Measurements from ENCODE around the gene AMH.

Gene AMH

DNA sequence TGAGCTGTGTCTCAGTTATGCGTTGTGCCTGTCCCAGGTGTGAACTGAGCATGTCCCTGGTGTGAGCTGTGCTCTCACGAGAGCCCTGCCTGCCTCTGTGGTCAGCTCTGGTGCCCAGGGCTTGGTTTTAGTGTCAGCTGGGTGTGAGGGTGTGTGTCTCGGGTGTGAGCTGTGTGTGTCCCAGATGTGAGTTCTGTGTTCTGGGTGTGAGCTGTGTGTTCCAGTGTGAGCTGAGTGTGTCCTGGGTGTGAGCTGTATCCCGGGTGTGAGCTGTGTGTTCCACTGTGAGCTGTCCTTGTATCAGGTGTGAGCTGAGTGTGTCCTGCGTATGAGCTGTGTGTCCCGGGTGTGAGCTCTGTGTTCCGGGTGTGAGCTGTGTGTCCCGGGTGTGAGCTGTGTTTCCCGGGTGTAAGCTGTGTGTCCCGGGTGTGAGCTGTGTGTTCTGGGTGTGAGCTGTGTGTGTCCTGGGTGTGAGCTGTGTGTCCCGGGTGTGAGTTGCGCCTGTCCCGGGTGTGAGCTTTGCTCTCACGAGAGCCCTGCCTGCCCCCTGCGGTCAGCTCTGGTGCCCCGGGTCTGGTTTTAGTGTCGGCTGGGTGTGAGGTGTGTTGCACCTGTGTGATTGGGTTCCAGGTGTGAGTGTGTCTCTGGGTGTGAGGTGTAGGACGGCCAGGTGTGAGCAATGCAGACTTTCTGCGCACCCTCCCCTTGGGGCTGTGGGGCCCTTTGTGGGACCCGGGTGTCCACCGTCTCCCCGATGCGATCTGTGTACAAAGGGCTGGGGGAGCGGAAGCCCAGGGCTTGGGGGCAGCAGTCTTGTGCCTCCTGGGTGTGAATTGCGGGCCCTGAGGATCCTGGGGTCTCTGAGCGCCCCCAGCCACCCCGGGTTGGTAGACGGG, 39.9 kb downstream of the AMH start:
- no peak overlapping the region for H3K4me3 ChIP-seq (ENCODE audit: control insufficient read depth, low read depth, low read length)
- DNase-seq (ENCODE audit: low read depth) = no peak
- TF ChIP-seq, protein P1, sequence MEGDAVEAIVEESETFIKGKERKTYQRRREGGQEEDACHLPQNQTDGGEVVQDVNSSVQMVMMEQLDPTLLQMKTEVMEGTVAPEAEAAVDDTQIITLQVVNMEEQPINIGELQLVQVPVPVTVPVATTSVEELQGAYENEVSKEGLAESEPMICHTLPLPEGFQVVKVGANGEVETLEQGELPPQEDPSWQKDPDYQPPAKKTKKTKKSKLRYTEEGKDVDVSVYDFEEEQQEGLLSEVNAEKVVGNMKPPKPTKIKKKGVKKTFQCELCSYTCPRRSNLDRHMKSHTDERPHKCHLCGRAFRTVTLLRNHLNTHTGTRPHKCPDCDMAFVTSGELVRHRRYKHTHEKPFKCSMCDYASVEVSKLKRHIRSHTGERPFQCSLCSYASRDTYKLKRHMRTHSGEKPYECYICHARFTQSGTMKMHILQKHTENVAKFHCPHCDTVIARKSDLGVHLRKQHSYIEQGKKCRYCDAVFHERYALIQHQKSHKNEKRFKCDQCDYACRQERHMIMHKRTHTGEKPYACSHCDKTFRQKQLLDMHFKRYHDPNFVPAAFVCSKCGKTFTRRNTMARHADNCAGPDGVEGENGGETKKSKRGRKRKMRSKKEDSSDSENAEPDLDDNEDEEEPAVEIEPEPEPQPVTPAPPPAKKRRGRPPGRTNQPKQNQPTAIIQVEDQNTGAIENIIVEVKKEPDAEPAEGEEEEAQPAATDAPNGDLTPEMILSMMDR (IDR thresholded peaks at IDR 0.05; ENCODE audit: control insufficient read depth, insufficient read depth, low read depth, low read length, missing control alignments) = no peak

- H3K4me3 ChIP-seq (ENCODE audit: control insufficient read depth, low read depth, low read length) = peak overlapping the region; percentile 28
Observed at GRCh38 chr19:2289714-2290435, 40.8 kb downstream of the AMH start.

GRCh38 chr19:2290441-2291184, 41.5 kb downstream of the AMH start:
- no peak overlapping the region for H3K4me3 ChIP-seq (ENCODE audit: control insufficient read depth, low read depth, low read length)
- no peak for DNase-seq (ENCODE audit: low read depth)
- TF ChIP-seq, protein P1 (IDR thresholded peaks at IDR 0.05; ENCODE audit: control insufficient read depth, insufficient read depth, low read depth, low read length, missing control alignments) = no peak

More at GRCh38 chr19:2289714-2290435, 40.8 kb downstream of the AMH start:
- DNase-seq (ENCODE audit: low read depth) = no peak
- TF ChIP-seq, protein P1 (IDR thresholded peaks at IDR 0.05; ENCODE audit: control insufficient read depth, insufficient read depth, low read depth, low read length, missing control alignments) = no peak

DNA sequence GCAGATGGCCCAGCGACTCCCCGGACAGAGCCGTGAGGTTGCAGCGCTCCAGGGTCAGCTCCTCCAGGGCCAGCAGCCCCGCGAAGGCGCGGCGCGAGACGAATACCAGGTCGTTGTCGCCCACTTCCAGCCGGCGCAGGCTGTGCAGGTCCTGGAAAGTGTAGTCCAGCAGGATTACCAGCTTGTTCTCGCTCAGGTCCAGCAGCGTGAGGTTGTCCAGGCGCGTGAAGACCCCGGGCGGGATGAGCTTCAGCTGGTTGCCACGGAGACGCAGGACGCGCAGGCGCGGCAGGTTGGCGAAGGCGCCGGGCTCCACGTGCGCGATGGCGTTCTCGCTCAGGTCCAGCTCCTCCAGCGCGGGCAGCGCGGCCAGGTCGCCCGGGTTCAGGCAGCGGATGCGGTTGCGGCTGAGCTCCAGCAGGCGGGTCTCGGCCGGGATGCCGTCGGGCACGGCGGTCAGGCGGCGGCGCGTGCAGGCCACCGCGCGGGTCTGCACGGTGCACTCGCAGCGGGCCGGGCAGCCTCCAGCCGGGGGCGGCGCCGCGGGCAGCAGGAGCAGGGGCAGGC, 42.1 kb downstream of the AMH start:
- no peak overlapping the region for H3K4me3 ChIP-seq (ENCODE audit: control insufficient read depth, low read depth, low read length)
- DNase-seq (ENCODE audit: low read depth) = no peak
- TF ChIP-seq, protein P1 (IDR thresholded peaks at IDR 0.05; ENCODE audit: control insufficient read depth, insufficient read depth, low read depth, low read length, missing control alignments) = no peak

GRCh38 chr19:2294687-2295335, 45.7 kb downstream of the AMH start:
- TF ChIP-seq, protein P1 (IDR thresholded peaks at IDR 0.05; ENCODE audit: control insufficient read depth, insufficient read depth, low read depth, low read length, missing control alignments) = no peak
- H3K4me3 ChIP-seq (ENCODE audit: control insufficient read depth, low read depth, low read length) = peak overlapping the region; percentile 18
- DNase-seq (ENCODE audit: low read depth) = peak; percentile 62
